ENCODE data around the gene ABCC8.

The ABCC8 gene

GRCh38 chr11:17518366-17518765, 41.7 kb upstream of the ABCC8 start (continued):
- TF ChIP-seq TSHZ2 (CRISPR knock-in tag; IDR thresholded peaks at IDR 0.05): no peak

- ATAC-seq: no peak
- TF ChIP-seq TCF4 (CRISPR knock-in tag; IDR thresholded peaks at IDR 0.05; ENCODE audit: borderline replicate concordance) (no peak), GLIS3 (CRISPR knock-in tag; IDR thresholded peaks at IDR 0.05) (no peak), CSDC2 (CRISPR knock-in tag; IDR thresholded peaks at IDR 0.05) (no peak), ZFP3 (CRISPR knock-in tag; IDR thresholded peaks at IDR 0.05) (no peak), PPARA (CRISPR knock-in tag; IDR thresholded peaks at IDR 0.05; ENCODE audit: borderline replicate concordance) (no peak), ZNF8 (CRISPR knock-in tag; IDR thresholded peaks at IDR 0.05) (no peak), ARNTL (CRISPR knock-in tag; IDR thresholded peaks at IDR 0.05; ENCODE audit: borderline replicate concordance, low read depth) (no peak), ZNF70 (CRISPR knock-in tag; IDR thresholded peaks at IDR 0.05) (no peak), ZNF565 (CRISPR knock-in tag; conservative IDR thresholded peaks at IDR 0.05; ENCODE audit: low read depth) (no peak), CREB5 (CRISPR knock-in tag; IDR thresholded peaks at IDR 0.05; ENCODE audit: low read depth) (no peak), SNAI2 (CRISPR knock-in tag; IDR thresholded peaks at IDR 0.05) (no peak), TSHZ2 (CRISPR knock-in tag; IDR thresholded peaks at IDR 0.05) (no peak), POU6F1 (CRISPR knock-in tag; IDR thresholded peaks at IDR 0.05; ENCODE audit: borderline replicate concordance, low read depth) (no peak), OSR1 (CRISPR knock-in tag; IDR thresholded peaks at IDR 0.05) (no peak), TOX (CRISPR knock-in tag; IDR thresholded peaks at IDR 0.05; ENCODE audit: borderline replicate concordance) (no peak), RARB (CRISPR knock-in tag; IDR thresholded peaks at IDR 0.05) (no peak), ESRRG (CRISPR knock-in tag; IDR thresholded peaks at IDR 0.05) (no peak)
- TF ChIP-seq, protein P1, sequence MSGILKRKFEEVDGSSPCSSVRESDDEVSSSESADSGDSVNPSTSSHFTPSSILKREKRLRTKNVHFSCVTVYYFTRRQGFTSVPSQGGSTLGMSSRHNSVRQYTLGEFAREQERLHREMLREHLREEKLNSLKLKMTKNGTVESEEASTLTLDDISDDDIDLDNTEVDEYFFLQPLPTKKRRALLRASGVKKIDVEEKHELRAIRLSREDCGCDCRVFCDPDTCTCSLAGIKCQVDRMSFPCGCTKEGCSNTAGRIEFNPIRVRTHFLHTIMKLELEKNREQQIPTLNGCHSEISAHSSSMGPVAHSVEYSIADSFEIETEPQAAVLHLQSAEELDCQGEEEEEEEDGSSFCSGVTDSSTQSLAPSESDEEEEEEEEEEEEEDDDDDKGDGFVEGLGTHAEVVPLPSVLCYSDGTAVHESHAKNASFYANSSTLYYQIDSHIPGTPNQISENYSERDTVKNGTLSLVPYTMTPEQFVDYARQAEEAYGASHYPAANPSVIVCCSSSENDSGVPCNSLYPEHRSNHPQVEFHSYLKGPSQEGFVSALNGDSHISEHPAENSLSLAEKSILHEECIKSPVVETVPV (CRISPR knock-in tag; IDR thresholded peaks at IDR 0.05): no peak
- TF ChIP-seq, protein P2, sequence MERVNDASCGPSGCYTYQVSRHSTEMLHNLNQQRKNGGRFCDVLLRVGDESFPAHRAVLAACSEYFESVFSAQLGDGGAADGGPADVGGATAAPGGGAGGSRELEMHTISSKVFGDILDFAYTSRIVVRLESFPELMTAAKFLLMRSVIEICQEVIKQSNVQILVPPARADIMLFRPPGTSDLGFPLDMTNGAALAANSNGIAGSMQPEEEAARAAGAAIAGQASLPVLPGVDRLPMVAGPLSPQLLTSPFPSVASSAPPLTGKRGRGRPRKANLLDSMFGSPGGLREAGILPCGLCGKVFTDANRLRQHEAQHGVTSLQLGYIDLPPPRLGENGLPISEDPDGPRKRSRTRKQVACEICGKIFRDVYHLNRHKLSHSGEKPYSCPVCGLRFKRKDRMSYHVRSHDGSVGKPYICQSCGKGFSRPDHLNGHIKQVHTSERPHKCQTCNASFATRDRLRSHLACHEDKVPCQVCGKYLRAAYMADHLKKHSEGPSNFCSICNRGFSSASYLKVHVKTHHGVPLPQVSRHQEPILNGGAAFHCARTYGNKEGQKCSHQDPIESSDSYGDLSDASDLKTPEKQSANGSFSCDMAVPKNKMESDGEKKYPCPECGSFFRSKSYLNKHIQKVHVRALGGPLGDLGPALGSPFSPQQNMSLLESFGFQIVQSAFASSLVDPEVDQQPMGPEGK (CRISPR knock-in tag; IDR thresholded peaks at IDR 0.05; ENCODE audit: borderline replicate concordance): no peak
Observed at GRCh38 chr11:17517186-17517585, 40.5 kb upstream of the ABCC8 start.

All from SK-N-SH treated with all-trans-retinoic acid at 6 μM for 48 hours (cell line).